Ovary (tissue), 9 donors: ENCODE results near the gene PIP5K1A. TPM values are rescaled to one million over a fixed set of nuclear protein-coding genes. Genes with fewer than 3 reads are reported as not detected.

Experiments used
- DNase-seq, 5 donors: peaks; one replicate each; pipeline ENCODE4 v3.0.0-alpha.2; 2019 to 2020
- H3K27ac ChIP-seq, 2 donors: fragments of 200-600 bp; one replicate each; pipeline versions ENCODE4 v1.5.1 to v1.8.0; 2019 to 2022
- H3K27me3 ChIP-seq: fragments of 200-600 bp; one replicate; pipeline ENCODE4 v1.8.0; 2022
- H3K36me3 ChIP-seq: fragments of 200-600 bp; sonication (generic); one replicate; pipeline ENCODE4 v1.5.1; 2019
- H3K4me1 ChIP-seq: one replicate; pipeline ENCODE4 v1.8.1; 2013; ENCODE audit warnings: mild to moderate bottlenecking, moderate library complexity; ENCODE audit not compliant: insufficient read depth
- H3K4me3 ChIP-seq: fragments of 200-600 bp; sonication (generic); one replicate; pipeline ENCODE4 v1.5.1; 2017
- H3K9me3 ChIP-seq, 2 donors: fragments of 200-600 bp in 1 of 2; sonication (generic) in 1 of 2; one replicate each; pipeline versions ENCODE4 v1.5.1 to v1.8.1; 2013 to 2019; ENCODE audit warnings: mild to moderate bottlenecking in 1 of 2, moderate library complexity in 1 of 2
- CTCF ChIP-seq, 3 donors: fragments of 450-650 bp in 2 of 3; fragments of 200-600 bp in 1 of 3; IDR thresholded peaks; one replicate each; pipeline versions ENCODE4 v1.5.1 to v1.8.0; 2016 to 2022; ENCODE audit warnings: antibody characterized with exemption in 3 of 3, mild to moderate bottlenecking in 1 of 3
- EP300 ChIP-seq: sonication (generic); formaldehyde crosslinking; IDR thresholded peaks from one replicate; pipeline ENCODE4 v1.6.1; 2017; ENCODE audit warnings: antibody characterized with exemption
- POLR2A ChIP-seq: fragments of 450-650 bp; IDR thresholded peaks from one replicate; pipeline ENCODE4 v1.6.1; 2017; ENCODE audit warnings: antibody characterized with exemption, mild to moderate bottlenecking, moderate library complexity
- WGBS, 3 donors: extraction: QIAGEN DNeasy Blood & Tissue Kit in 1 of 3; methylation state at CpG; one replicate each; pipeline versions ENCODE4 v1.1.5 to v1.1.7; 2013 to 2017; 5-methylcytosine and 5-hydroxymethylcytosine counted together
- intact Hi-C, 4 donors: fragments of 100-400 bp; cut with DNase I; formaldehyde crosslinking; loops; one replicate each; pipeline versions ENCODE4 v1.11.0 to v1.15.1; 2022 to 2023
- polyA plus RNA-seq, 2 donors: library from polyadenylated mRNA; stranded (reverse); fragments of 200-250 nt in 1 of 2; fragments of 350-450 nt in 1 of 2; fragmentation: Illumina TruSeq in 1 of 2; extraction: RNeasy Lipid Tissue Mini Kit (QIAGEN cat#74804) in 1 of 2; gene quantifications; one replicate each; pipeline ENCODE4 v1.2.3, GENCODE V29; 2013 to 2014
- total RNA-seq, 7 donors: library from RNA; depleted of rRNA in 2 of 7; stranded (reverse); fragments of >200 nt in 2 of 7; fragmentation: NEBNext Ultra II Directional in 3 of 7; extraction: Animal tissue kit (Norgen Biotek cat#: 25700) in 3 of 7; gene quantifications; one replicate each; pipeline versions ENCODE4 v1.1.0 to v1.2.4, GENCODE V29; 2016 to 2023
- donor health status: DM: no; HTN: no; CAD: no; lungs with moderate emphysema.
- donor health status: DM: no; HTN: no; CAD: no.
- donor health status: Bipolar disorder and iron deficiency.
- donor health status: DM: yes; HTN: yes; CAD: no.
- donor health status: DM: no; HTN: no; CAD: no.
- donor health status: DM: yes; HTN: yes; CAD: no.

PIP5K1A gene
- total and polyA plus RNA-seq, 9 donors = 19.8 to 62.8 (median 47.5) TPM

GRCh38 chr1:151158326-151158725, 40.0 kb upstream of the PIP5K1A start:
- H3K4me3 ChIP-seq = no peak overlapping the region
- WGBS, 3 donors = 70 to 78% (median 77%) methylated on average over 5 of the region's 5 CpGs
- no peaks in the 10 kb centered on the region for H3K4me1 ChIP-seq
- no peaks in the 10 kb centered on the region for H3K9me3 ChIP-seq
- DNase-seq = no peak
- no peak for TF ChIP-seq POLR2A
- no peak for TF ChIP-seq CTCF (IDR thresholded peaks at IDR 0.05)
- no peak for TF ChIP-seq EP300
- H3K27me3 ChIP-seq = no peaks in the 10 kb centered on the region
- no peak overlapping the region for H3K27ac ChIP-seq
- H3K36me3 ChIP-seq = no peaks in the 10 kb centered on the region
- intact Hi-C loops = loop anchor here in 3 of 4 donors (5.0 to 10.0 kb wide), 4 partner anchors 56 to 136 kb away; no protein-coding TSS in a partner anchor

- H3K36me3 ChIP-seq = no peaks in the 10 kb centered on the region
- H3K27ac ChIP-seq = no peak overlapping the region
- intact Hi-C loops = loop anchor here in 3 of 4 donors (5.0 to 10.0 kb wide), 4 partner anchors 56 to 136 kb away; no protein-coding TSS in a partner anchor
Observed at GRCh38 chr1:151158751-151159251, 39.6 kb upstream of the PIP5K1A start.

GRCh38 chr1:151159373-151159772, 39.0 kb upstream of the PIP5K1A start:
- DNase-seq = no peak
- Histone ChIP-seq H3K27me3 (no peaks in the 10 kb centered on the region), H3K9me3 (no peaks in the 10 kb centered on the region), H3K36me3 (no peaks in the 10 kb centered on the region), H3K27ac (no peak overlapping the region), H3K4me1 (peaks cover 2% of the 10 kb centered on the region), H3K4me3 (no peak overlapping the region)
- no peak for TF ChIP-seq POLR2A
- TF ChIP-seq EP300 = no peak
- TF ChIP-seq CTCF (IDR thresholded peaks at IDR 0.05) = no peak
- intact Hi-C loops = loop anchor here in 3 of 4 donors (5.0 to 10.0 kb wide), 4 partner anchors 57 to 137 kb away; no protein-coding TSS in a partner anchor

More at GRCh38 chr1:151158751-151159251, 39.6 kb upstream of the PIP5K1A start:
- no peak for DNase-seq
- Histone ChIP-seq H3K4me3 (no peak overlapping the region), H3K27me3 (no peaks in the 10 kb centered on the region), H3K4me1 (peaks cover 2% of the 10 kb centered on the region), H3K9me3 (no peaks in the 10 kb centered on the region)
- 80 to 83% (median 83%) methylated on average over 22 of the region's 22 CpGs for WGBS, 3 donors
- TF ChIP-seq POLR2A = no peak
- no peak for TF ChIP-seq EP300
- no peak for TF ChIP-seq CTCF (IDR thresholded peaks at IDR 0.05)

- H3K36me3 ChIP-seq = no peaks in the 10 kb centered on the region
- H3K4me3 ChIP-seq = peak overlapping the region; percentile 64
- H3K4me1 ChIP-seq = peaks cover 7% of the 10 kb centered on the region
- H3K27ac ChIP-seq = peak overlapping the region; percentile 83 to 87
- intact Hi-C loops = no loop called here
- no peaks in the 10 kb centered on the region for H3K27me3 ChIP-seq
- H3K9me3 ChIP-seq = no peaks in the 10 kb centered on the region
- no peak for TF ChIP-seq EP300
- peak; percentile 35 for TF ChIP-seq POLR2A
- no peak for TF ChIP-seq CTCF (IDR thresholded peaks at IDR 0.05)
- WGBS, 3 donors = 4 to 6% (median 5%) methylated on average over 11 of the region's 11 CpGs
- DNase-seq = peak in 3 of 5 donors; percentile 43 to 63 (median 61)
Observed at GRCh38 chr1:151164732-151165280, 33.5 kb upstream of the PIP5K1A start.
